H54 (cell line): ENCODE measurements around the gene INHBE.
A peak's percentile ranks its signal among the peaks of the same experiment; 100 is the strongest.

Experiments
- DNase-seq: peaks from one replicate; pipeline ENCODE4 v3.0.0; 2011; ENCODE audit warnings: low spot score, mixed read lengths; ENCODE audit not compliant: insufficient read length
- FAIRE-seq: peaks from 3 replicates; lab custom pipeline; 2011; peaks lifted over from hg19 to GRCh38; lab: Jason Lieb, UNC
- POLR2A ChIP-seq: IDR thresholded peaks from 2 replicates; pipeline ENCODE4 v1.6.1; 2011; ENCODE audit warnings: low read depth, mild to moderate bottlenecking, low read length

INHBE gene

DNA sequence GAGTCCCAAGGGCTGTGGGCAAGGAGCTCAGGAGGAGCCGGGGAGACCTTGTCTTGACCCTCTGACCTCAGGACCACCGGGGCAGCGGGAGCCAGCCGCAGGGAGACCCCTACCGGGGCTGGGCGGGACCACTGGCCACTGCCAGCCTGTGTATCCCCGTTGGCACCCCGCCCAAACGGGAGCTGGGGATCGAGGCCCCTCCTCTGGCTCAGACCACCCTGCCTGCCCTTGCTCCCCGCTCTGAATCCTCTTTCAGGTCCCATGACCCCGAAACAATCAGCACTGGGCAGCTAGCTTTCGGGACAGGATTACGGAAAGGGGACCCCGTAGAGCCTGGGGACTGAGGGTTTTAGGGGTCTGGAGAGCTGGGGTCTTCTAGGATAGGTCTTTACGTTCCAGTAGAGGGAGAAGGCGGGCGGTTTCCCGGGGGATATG lies 5.8 kb downstream of the INHBE start:
- DNase-seq = no peak
- no peak for TF ChIP-seq POLR2A
- FAIRE-seq = no peak

DNA sequence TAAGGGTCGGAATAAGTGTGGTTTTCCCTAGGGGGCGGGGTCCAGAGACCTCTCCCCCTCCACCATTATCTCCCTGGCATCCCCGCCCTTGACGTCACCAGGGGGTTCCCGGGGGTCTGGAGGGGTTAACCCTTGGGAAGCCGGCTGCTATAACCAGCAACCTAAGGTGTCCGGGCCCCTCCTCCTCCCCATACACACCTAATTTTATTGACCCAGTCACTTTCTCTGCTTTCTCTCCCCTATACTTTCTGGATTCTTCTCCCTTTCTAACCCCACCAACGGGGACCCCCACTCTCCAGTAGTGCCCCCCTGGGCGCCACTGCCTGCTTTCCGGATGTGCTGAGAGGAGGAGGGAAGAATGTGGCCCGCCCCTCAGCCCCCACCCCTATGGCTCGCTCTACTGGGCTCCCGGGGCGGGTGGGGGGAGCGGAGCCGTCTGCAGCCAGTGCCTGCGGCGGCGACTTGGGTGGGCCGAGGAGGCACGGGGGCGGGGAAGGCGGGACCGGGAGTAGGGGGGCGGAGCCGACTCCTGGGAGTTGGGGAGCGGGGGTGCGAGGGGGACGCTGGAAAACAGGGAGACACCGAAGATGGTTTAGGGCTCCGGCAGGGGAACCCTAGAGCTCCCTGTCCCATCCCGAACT lies 6.3 kb downstream of the INHBE start:
- FAIRE-seq (no peak), DNase-seq (peak; percentile 54)
- TF ChIP-seq POLR2A = no peak

DNA sequence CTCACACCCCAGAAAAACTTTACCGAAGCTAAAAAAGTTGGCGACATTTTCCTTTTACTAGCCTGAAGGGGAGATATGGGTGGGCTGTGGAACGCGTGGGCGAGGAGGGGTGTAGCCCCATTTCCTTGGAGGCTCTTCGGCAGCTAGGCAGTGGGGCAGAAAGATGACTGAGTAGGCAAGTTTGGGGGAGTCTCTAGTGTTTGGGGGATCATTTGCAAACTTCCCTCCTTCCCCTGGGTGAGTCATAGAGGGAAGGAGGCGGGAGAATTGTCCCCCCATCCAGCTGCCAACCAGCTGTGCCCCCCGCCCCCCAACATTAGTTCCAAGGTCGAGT lies 6.8 kb downstream of the INHBE start:
- no peak for DNase-seq
- TF ChIP-seq POLR2A = no peak
- FAIRE-seq = no peak

DNA sequence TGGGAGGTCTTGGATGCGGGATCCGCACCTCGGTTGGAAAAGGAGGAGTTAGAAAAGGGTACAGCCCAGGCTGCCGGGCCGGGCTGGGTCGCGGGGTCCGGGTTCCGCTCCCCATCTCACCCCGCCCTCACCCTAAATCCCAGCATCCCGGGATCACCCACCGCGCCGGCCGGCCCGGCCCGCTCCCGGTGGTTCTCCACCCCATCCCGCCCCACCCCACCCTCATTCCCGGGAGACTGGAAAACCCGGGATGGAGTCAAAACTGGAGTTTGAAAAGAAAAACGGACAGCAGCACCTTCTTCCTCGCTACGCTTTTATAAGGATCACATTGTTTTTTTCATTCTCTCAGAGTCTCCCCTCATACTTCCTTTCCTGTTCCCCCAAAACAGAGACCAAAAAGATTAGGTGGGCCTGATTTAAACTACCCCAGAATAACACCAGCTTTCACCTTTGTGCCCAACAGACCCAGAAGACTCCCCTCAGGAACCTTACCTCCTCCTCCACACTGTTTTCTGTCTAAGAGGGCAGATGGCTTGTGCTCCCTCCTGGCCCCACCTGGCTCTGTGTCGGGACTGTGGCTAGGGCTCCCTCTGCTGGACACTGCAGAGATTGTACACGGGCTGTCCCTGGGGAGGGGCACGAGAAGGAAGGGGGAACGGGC lies 7.3 kb downstream of the INHBE start:
- DNase-seq (peak; percentile 95), FAIRE-seq (no peak)
- TF ChIP-seq POLR2A = no peak

DNA sequence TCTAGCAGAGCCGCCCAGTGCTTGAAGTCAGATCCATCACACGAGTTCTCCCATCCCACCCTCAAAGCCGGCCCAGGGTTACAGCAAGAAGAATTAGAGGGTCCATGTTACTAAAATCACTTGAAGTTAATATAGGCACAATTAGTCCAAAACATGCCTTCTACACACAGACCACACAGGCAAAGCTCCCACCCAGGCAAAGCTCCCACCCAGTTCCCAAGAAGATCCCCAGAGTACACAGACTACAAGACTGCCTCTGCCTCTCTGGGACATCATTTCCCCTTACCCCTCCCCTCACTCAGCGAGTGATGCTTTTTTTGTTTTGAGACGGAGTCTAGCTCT lies 7.8 kb downstream of the INHBE start:
- no peak for TF ChIP-seq POLR2A
- FAIRE-seq (no peak), DNase-seq (no peak)

DNA sequence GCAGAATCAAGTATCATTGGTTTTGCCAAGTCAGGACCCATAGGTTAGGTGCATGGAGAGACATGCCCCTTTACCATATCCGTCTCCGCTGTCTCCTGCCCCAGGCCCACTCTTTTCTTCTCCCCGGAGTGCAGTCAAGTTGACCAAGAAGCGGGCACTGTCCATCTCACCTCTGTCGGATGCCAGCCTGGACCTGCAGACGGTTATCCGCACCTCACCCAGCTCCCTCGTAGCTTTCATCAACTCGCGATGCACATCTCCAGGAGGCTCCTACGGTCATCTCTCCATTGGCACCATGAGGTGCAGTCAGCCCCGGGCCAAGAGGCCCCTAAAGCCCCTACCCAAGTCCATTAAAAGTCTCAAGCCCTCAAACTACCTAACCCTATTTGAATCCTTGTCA lies 9.5 kb downstream of the INHBE start:
- no peak for DNase-seq
- no peak for FAIRE-seq
- TF ChIP-seq POLR2A = no peak

DNA sequence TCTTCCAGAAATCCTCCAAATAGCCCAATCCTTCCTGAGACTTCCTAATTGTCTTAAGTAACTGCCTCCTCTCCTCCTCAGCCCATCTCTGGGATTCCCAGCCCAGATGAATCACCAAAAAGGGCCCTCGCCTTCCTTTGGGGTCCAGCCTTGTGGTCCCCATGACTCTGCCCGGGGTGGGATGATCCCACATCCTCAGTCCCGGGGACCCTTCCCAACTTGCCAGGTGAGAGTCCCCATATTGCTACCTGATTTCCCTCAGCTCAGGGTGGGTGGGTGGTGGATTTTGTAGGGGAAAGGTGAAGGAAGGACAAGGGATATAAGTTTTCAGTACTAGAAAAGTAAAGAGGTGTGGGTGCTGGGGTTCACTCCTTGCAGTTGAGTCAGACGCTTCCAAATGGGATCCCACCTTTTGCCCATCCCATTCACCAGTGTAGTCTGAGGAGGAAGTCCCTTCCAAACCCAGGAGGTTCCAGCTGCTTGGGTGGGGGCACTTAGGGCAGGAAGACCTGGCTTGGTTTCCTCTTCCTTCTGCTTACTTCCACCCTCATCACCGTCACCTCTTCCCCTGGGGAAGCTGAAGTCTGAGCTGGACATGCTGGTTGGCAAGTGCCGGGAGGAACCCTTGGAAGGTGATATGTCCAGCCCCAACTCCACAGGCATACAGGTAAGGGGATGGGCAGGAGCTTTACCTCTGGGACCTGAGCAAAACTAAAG lies 10.1 kb downstream of the INHBE start:
- no peak for TF ChIP-seq POLR2A
- no peak for DNase-seq
- FAIRE-seq = no peak

DNA sequence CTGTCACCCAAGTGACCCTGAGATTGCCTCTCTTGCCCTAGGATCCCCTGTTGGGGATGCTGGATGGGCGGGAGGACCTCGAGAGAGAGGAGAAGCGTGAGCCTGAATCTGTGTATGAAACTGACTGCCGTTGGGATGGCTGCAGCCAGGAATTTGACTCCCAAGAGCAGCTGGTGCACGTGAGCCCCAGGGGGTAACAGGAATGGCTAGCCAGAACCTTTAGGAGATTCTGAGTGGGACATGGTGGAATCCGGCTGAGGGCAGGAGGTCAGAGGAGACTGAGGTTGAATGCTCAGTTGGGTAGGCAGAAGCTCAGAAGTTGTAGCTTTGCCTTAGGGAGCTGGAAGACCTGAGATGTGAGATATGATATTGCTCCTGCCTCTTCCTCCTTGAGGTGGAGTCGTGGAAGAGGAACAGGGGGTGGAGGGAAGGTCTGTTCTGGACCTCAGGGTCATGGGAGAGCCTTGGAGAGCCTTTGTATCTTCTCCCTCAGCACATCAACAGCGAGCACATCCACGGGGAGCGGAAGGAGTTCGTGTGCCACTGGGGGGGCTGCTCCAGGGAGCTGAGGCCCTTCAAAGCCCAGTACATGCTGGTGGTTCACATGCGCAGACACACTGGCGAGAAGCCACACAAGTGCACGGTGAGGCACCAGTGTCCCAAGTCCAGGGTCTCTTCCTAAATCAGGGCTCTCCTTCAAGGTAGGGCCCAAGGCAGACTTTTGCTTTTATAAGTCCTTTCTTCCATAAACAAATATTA lies 10.8 kb downstream of the INHBE start:
- DNase-seq (no peak), FAIRE-seq (no peak)
- no peak for TF ChIP-seq POLR2A

DNA sequence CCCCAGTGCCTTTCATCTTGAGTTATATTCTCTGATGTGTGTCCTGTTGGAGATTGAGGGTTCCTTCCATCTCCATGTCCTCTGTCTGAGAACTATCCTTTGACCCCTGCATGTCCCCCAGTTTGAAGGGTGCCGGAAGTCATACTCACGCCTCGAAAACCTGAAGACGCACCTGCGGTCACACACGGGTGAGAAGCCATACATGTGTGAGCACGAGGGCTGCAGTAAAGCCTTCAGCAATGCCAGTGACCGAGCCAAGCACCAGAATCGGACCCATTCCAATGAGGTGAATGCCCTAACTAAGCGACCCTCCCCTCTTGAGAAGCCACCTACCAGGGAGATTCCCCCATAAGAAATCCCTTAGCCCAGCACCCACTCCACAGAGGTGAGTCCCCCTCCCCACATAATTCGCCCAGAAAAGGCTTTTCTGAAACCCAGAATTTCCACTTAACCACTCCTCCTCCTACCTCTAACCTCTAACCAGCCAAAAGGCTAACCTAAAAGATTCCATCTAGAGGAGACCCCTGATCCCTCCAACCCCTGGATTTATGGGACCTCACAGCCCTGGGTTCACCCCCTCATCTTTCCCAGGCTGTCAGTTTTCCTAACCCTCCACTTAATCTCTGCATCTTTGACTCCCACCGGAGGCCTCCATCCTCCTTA lies 12.2 kb downstream of the INHBE start:
- no peak for TF ChIP-seq POLR2A
- FAIRE-seq = no peak
- DNase-seq = no peak

DNA sequence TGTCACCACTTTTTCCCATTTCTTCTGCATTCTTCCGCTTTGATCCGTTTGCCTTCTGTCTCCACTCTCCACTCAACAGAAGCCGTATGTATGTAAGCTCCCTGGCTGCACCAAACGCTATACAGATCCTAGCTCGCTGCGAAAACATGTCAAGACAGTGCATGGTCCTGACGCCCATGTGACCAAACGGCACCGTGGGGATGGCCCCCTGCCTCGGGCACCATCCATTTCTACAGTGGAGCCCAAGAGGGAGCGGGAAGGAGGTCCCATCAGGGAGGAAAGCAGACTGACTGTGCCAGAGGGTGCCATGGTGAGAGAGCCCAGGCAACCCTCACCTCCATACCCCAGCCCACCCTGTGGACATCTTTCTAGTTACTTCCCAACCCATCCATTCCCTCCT lies 12.8 kb downstream of the INHBE start:
- DNase-seq = no peak
- no peak for FAIRE-seq
- no peak for TF ChIP-seq POLR2A

DNA sequence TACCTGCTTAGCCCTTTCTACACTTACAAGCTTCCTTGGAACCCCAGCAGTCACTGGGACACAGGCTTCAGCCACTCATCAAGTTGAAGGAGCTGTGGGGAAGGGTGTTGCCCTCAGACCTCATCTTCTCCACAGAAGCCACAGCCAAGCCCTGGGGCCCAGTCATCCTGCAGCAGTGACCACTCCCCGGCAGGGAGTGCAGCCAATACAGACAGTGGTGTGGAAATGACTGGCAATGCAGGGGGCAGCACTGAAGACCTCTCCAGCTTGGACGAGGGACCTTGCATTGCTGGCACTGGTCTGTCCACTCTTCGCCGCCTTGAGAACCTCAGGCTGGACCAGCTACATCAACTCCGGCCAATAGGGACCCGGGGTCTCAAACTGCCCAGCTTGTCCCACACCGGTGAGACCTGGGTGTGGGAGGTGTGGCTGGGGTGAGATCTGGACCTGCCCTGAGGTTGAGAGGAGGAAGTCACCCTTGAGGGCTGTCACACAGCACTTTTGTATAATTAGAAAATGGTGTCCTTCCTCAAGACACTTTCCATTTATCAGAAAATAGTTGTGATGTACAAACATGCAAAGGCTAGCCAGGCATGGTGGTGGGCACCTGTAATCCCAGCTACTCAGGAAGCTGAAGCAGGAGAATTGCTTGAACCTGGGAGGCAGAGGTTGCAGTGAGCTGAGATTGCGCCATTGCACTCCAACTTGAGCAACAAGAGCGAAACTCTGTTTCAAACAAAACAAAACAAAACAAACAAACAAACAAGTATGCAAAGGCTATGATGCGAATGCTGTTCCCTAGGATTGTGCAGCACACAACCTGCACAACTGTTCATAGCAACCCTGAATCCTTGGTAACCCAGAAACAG lies 14.4 kb downstream of the INHBE start:
- TF ChIP-seq POLR2A = no peak
- DNase-seq = no peak
- no peak for FAIRE-seq

DNA sequence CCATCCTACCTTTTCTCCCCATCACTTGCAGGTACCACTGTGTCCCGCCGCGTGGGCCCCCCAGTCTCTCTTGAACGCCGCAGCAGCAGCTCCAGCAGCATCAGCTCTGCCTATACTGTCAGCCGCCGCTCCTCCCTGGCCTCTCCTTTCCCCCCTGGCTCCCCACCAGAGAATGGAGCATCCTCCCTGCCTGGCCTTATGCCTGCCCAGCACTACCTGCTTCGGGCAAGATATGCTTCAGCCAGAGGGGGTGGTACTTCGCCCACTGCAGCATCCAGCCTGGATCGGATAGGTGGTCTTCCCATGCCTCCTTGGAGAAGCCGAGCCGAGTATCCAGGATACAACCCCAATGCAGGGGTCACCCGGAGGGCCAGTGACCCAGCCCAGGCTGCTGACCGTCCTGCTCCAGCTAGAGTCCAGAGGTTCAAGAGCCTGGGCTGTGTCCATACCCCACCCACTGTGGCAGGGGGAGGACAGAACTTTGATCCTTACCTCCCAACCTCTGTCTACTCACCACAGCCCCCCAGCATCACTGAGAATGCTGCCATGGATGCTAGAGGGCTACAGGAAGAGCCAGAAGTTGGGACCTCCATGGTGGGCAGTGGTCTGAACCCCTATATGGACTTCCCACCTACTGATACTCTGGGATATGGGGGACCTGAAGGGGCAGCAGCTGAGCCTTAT lies 15.3 kb downstream of the INHBE start:
- FAIRE-seq (no peak), DNase-seq (no peak)
- TF ChIP-seq POLR2A = no peak

DNA sequence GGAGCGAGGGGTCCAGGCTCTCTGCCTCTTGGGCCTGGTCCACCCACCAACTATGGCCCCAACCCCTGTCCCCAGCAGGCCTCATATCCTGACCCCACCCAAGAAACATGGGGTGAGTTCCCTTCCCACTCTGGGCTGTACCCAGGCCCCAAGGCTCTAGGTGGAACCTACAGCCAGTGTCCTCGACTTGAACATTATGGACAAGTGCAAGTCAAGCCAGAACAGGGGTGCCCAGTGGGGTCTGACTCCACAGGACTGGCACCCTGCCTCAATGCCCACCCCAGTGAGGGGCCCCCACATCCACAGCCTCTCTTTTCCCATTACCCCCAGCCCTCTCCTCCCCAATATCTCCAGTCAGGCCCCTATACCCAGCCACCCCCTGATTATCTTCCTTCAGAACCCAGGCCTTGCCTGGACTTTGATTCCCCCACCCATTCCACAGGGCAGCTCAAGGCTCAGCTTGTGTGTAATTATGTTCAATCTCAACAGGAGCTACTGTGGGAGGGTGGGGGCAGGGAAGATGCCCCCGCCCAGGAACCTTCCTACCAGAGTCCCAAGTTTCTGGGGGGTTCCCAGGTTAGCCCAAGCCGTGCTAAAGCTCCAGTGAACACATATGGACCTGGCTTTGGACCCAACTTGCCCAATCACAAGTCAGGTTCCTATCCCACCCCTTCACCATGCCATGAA lies 16.0 kb downstream of the INHBE start:
- no peak for TF ChIP-seq POLR2A
- DNase-seq = no peak
- FAIRE-seq = no peak
